ENCODE data around the gene SNX11.

SNX11 gene

GRCh38 chr17:48100160-48100559, 7.4 kb upstream of the SNX11 start:
- DNase-seq = no peak

DNA sequence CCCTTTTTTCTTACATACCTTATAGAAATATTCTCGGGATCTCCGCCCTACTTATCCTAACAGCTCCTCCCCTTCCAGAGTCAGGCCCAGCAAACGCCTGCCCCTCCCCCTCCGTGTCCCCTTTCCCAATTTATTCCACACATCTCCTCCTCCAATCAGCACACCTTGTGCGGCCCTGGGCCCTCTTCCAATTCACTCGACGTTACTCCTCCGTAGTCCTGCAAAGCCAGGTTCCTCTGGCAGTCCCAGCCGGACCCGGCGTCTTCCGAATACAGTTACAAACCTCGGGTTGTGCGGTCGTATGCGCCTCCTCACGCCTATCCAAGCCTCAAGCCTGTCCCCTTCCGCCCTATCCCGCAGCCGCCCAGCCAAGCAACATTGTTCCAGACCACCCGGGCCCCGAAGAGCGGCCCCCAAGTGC, 7.0 kb upstream of the SNX11 start:
- peak; percentile 83 for DNase-seq

DNA sequence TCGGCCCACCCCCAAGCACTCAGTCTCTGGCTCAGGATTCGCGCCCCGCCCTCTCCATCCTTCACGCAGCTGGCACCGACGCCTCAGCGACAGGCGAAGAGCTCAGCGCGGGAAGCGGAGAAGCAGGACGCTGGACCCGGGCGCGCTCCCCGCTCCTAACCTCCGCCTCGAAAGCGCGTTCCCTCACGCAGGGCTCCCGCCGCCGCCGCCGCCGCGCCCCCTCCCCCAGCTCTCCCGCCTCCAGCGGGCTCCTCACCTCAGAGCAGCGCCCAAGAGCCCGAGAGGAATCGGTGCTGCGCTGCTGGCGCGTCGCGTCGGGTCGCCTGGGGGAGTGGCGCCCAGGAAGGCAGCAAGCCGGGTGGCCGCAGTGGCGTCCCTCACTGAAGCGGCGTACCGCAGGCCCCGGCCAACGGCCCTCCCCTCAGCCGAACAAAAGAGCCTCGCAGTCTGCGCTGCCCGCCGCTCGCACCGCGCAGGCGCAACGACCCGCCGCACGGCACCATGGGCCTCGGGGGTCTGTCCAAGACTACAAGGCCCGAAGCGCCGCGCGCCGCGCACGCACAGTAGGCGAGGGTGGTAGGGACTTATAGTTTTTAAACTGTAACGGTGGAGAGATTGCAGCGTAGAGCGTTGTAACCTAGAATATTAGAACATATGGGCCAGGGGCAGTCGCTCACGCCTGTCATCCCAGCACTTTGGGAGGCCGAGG, 6.4 kb upstream of the SNX11 start, which contains the start of gene CBX1:
CBX1 (minus strand) TSS at position 467 of the 709 bp plus-strand sequence. CDS start 24,474 bp downstream, outside the sequence.
- DNase-seq = peak; percentile 93

DNA sequence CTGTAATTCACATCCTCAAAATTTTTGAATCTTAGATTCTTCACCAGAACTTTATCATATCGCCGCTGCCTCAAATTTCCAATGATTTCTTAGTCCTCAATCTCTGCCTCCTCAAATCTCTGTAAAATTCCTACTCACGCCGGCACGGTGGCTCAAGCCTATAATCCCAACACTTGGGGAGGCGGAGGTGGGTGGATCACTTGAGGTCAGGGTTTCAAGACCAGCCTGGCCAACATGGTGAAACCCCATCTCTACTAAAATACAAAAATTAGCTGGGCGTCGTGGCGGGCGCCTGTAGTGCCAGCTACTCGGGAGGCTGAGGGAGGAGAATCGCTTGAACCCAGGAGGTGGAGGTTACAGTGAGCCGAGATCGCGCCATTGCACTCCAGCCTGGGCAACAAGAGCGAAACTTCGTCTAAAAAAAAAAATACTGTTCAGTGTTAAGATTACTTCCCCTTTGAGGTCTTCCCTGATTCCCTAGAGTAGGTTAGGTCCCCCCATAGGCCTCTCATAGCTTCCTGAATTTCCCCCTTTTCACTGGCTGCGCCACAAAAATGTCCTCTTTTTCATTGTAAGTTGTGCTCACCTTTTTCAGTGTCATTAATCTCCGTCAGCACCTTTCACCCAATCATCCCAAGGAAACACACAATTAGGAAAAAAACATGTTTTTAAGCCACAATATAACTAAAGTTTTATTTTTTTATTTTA, 5.4 kb upstream of the SNX11 start:
- no peak for DNase-seq

DNA sequence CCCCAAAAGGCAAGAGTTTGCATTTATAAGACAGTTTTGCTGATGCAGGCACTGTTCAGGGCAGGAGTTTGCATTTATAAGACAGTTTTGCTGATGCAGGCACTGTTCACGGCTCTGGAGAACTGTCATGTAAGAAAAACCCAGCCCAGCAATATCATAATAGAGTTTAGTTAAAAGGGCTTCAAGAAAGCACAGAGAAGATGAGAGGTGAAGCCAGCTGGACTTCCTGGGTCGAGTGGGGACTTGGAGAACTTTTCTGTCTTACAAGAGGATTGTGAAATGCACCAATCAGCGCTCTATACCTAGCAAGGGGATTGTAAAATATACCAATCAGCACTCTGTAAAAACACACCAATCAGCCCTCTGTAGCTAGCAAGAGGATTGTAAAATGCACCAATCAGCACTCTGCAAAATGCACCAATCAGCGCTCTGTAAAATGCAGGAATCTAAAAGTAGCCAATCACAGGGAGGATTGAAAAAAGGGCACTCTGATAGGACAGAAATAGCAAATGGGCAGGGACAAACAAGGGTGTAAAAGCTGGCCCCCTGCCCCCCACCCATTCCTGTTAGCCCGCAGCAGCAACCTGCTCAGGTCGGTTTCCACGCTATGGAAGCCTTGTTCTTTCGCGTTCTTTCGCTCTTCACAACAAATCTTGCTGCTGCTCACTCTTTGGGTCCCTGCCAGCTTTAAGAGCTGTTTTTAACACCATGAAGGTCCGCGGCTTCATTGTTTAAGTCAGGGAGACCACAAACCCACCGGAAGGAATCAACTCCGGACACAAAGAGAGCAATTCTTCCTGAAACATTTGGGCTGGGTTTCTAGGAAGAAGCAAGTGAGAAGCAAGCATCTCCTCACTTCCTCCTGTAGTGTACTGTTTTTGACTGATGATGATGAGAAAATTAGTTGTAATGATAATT, 4.5 kb upstream of the SNX11 start:
- DNase-seq = no peak

- DNase-seq = no peak
Observed at GRCh38 chr17:48104440-48104839, 3.1 kb upstream of the SNX11 start.

DNA sequence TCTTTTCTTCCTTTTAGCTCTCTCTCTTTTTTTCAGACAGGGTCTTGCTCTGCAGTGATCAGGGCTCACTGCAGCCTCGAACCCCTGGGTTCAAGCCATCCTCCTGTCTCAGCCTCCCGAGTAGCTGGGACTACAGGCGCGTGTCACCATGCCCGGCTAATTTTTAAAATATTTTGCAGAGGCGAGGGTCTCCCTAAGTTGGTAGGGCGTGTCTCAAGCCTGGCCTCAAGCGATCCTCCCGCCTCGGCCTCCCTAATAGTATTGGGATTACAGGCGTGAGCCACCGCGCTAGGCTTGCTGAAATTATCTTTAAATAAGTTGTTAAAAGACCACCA, 797 bp upstream of the SNX11 start:
- DNase-seq = no peak

- DNase-seq = no peak
Observed at GRCh38 chr17:48110761-48111160, 3.2 kb downstream of the SNX11 start.

DNA sequence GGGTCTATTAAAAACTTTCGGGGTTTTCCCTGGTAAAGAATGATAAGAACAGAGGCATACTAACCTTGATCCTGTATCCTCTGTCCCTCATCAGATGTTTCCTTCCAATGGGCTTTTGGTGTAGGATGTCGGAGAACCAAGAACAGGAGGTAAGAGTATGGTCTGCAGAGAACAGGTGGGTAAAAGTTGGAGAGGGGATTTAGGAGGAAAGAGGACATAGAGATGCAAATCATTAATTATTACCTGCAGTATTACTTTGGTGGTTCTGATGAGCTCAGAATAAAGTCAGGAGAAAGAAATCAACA, 4.3 kb downstream of the SNX11 start:
- DNase-seq = no peak

GRCh38 chr17:48113201-48113676, 5.7 kb downstream of the SNX11 start:
- no peak for DNase-seq

GRCh38 chr17:48121923-48122664, 14.5 kb downstream of the SNX11 start:
- no peak for DNase-seq

GRCh38 chr17:48122665-48123045, 15.1 kb downstream of the SNX11 start:
- DNase-seq = no peak

- peak; percentile 59 for DNase-seq
Observed at GRCh38 chr17:48123111-48123510, 15.5 kb downstream of the SNX11 start.

- no peak for DNase-seq
Observed at GRCh38 chr17:48123776-48124388, 16.3 kb downstream of the SNX11 start.

DNA sequence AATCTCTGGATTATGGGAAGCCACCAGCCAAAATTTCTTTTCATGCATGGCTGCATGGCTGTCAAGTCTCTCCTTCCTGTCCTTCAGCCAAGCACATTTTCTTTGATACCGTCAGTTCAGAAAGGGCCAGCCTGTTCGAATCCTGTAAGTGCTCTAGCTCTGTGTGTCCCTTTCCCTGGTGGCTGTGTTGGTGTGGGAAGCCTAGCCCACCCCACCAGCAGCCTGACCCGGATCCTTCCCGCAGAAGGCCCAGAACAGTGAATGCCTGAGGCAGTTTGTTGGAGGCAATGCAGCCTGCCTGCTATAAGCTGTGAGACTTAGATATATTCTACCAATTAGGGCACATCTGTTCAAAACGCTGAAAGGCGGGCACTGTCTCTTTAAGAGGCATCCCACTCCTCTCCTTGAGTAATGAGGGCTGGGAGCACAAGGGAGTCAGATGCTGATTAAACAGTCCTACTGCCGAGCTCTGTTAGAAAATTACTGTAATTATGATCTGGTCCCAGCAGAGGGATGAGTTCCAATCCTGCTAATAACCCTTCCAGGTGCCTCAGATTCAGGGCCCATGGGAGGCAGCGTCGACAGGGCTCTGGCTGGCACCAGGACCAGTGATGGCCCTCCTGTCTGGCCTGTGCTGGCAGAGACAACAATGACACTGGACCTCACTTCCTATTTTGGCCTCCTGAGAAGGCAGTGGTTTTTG, 18.4 kb downstream of the SNX11 start:
- DNase-seq = no peak

DNA sequence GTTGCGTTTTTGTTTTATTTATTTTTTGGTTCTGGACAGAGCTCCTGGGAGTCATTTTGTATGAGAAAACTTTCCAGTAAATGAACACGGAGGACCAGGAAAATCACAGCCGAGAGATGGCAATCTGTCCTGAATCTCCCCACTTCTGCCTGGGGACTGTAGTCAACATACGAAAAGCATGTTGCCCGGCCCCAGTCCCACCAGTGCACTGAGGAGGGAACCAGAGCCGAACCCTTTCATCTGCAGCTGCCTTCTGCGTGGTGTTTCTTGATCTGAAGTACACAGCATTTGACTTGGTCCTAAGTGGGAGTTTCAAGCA, 18.9 kb downstream of the SNX11 start:
- no peak for DNase-seq

DNA sequence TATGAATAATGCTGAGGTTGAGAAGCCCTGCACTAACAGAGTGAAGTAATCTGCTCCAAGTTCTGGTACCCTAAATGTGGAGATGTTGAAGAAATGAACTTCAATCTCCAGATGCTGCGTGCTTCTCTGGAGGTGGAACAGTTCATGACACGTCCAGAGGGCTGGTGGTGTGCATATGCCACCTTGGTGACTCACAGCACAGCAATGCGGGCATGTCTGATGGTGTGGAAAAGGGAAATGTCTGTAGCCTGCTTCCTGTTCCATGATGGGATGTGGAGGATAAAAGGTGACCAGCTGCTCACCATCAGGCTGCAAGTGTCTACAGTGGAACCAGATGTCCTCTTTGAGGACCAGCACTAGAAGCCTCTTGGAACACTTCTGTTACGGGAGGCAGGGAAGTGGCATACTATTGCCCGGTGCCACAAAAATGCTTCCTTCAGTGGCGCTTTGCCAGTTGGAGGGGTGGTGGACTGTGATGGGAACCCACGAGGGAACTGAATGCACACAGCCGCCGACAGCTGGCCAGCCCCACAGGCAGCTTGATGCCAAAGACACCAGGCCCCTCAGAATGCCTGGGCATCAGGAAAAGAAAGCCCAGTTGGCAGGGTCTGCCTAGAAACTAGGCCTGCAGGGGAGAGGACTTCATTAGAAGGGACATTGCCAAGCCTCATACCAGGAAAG, 19.9 kb downstream of the SNX11 start:
- peak; percentile 28 for DNase-seq

DNA sequence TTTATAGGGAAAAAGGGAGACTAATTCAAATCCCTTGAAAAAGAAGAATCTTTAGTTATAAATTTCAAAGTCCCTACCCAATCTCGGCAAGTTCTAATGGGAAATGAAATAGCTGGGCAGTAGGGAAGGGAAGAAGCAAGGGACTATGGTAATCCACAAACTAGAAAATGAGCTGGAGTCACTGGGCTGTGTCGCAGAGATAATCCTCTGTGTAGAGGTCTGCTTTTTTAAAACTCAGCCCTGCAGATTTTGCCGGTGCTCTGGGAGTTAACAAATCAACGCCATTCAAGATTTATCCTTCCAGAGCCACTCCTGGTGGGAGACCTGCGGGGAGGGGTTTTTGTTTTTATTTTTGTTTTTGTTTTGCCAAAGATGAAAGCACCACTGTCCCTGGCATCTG, 20.8 kb downstream of the SNX11 start:
- DNase-seq = no peak

DNA sequence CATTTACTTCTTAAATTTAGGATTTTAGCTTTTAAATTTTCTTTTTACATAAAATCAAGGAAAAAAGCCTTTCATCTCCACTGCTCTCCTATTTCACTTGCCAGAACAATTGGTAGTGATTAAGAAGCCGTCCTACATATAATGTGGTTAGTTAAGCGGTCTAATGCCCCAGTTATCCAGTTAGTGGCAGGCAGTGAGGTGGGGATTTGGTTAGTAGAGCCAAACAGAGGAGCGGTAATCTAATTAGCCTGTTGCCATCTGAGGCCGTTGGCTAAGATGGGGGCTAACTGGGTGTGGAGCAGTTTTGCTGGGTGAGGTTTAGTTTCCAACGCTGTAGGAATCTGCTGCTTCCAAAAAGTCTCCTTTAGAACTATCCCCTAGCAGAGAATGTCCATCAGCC, 22.4 kb downstream of the SNX11 start:
- no peak for DNase-seq

DNA sequence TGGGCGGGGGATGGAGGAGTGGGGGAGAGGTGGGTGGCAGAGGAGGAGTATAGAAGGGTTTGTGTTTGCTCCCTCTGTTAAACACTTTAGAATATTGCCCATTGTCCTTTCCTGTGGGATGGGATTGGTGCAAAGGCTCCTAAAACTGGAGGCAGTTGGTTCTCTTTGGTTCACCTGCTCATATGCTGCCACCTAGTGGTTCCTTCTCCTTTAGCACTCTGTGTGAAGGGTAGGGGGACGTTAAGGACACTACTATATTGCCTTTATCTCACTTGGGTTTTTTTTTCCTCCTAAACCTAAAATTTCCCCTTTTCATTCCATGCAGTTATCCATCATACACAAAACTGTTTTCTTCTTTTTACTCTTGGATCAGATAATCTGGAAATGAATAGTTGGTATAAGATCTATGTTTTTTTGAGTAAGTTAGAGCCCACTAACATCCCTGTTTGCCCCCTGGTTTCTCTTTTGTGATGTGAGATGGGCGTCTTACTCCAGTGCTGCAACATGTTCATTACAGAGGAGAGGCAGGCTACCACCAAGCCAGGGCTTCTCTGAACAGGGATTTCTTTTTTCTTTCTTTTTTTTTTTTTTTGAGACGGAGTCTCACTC, 23.8 kb downstream of the SNX11 start:
- DNase-seq = peak; percentile 50

DNA sequence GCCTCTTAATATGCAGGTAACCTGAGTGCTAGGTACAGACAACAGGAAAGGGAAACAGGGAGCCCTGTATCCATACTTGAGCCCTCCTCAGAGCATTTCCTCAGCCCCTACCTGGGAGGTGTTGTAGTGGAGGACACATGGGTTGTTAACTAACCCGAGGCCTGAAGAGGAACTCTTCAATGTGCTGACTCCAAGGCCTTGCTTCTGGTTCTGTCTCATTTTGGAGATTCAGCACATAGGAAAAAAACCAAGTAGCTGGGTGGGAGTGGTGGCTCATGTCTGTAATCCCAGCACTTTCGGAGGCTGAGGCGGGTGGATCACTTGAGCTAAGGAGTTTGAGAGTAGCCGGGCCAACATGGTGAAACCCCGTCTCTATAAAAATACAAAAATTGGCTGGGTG, 24.8 kb downstream of the SNX11 start:
- no peak for DNase-seq

All from NCI-H2171 treated with DMSO at 0.1 percent for 48 hours (cell line).